ELR (cell line): ENCODE results near the gene SFSWAP.
"Not testable (repeated sequence)": the region's sequence is repeated elsewhere in the genome, so short reads cannot be mapped to it uniquely, and the experiment has no call there.

Experiments used
- DNase-seq: peaks from one replicate; pipeline ENCODE4 v3.0.0-alpha.2; 2015; ENCODE audit warnings: low read depth

The SFSWAP gene

DNA sequence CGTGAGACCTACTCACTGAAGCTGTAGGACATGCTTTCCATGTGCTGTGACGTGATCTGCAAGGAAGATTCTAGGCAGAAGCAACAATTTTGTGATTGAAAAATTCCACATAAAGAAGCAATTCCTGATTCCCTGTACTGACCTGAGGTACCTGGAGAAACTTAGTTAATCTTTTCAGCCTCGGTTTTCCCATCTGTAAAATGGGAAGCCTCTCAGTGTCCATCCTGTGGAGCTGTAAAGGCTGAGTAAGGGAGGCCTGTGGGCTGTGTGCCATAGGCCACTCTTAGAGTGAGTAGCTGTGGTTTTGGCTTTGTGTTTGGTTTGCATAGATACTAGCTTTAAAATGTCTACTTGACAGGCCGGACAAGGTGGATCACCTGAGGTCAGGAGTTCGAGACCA is 50.7 kb downstream of the SFSWAP start:
- DNase-seq, result no peak

DNA sequence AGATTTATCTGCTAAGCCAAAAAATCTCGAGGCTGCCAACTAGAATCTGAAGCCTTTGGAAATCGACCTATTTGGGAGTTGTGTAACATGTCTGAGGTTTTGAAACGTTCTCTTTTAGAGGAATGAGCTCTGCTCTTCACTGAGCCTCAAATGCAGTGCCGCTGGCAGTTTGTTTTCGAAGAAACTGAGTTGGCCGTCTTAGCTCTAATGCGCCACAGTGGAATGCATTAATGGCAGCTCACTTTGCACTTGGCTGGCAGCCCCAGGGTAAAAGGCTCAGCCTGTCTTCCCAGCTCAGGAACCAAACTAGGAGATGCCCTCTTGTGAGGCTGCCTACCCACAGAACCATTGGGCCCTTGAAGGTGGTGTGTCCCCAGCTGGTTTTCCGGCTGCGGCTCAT is 53.8 kb downstream of the SFSWAP start:
- no peak for DNase-seq

DNA sequence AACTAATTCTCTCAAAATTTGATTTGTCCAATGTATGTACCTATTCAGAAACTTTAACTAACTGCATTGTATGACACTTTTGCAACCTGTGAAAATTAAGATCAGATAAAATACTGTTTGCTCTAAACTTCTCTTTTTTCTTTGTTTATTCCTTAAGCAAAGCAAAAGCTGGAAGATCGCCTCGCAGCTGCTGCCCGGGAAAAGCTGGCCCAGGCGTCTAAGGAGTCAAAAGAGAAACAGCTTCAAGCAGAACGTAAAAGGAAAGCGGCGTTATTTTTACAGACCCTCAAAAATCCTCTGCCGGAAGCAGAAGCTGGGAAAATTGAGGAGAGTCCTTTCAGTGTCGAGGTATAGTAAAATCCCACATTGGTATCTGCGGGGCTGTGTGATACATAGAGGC is 55.1 kb downstream of the SFSWAP start:
- no peak for DNase-seq

DNA sequence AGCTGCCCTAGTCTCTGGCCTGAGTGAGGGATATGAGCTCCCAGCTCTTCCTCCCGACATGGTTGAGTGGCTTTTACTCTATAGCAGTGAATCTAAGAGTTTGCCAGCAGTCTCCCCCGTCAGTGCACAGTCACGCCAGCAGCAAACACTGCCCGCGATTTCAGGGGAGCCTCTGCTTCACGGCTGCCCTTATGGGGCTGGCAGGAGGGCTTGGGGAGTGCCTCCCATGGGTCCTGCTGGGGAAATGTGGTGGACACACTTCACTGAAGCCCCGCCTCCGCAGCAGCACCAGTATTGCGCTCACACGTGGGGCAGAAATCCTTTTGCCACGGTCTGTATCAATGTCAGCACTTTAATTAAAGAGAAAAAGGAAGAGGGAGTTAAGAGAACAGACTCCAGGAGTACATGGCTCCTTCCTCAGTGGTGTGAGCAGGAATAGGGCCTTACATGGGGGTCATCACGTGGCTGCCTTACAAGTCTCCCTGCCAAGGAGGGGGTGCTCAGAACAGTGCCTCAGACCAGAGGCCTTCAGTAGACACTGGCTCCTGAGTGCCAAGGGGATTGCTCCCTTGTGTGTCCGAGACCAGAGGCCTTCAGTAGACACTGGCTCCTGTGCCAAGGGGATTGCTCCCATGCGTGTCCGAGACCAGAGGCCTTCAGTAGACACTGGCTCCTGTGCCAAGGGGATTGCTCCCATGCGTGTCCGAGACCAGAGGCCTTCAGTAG is 55.7 kb downstream of the SFSWAP start:
- no peak for DNase-seq

DNA sequence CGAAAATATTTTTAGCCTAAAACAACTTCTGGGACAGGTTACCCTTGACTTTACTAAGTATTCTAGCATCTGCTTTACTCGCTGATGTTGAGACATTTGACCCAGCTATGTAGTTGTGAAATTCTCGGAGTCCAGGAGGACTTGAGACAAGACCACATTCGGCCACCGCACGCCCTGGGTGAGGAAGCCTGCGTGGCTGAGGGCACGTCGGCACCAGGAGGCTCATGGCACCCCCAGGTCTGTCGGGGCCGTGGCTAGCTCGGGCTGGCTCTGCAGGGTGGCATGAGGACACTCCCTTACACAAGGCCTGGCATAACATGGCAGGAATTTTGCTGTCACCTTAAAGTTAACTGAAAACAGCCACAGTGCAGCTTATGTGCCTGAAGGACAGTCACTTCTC is 59.2 kb downstream of the SFSWAP start:
- DNase-seq, result no peak

DNA sequence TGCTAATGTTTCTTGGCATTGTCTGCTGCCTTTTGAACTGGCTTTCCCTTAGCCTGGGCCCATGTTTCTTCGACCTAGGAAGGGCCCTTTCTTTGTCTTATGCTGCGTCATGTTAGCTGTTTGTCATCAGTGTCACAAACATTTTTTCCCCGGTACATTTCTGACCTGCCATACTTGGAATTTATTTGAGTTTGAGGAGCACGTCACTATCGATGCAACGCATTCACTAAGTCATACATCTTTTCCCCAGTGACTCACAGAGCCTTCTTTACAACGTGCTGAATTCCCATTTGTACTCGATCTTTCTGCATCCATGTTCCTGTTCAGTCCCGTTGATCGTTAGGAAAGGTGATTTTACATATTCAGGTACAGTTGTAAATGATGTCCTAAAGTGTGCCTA is 61.1 kb downstream of the SFSWAP start:
- no peak for DNase-seq

DNA sequence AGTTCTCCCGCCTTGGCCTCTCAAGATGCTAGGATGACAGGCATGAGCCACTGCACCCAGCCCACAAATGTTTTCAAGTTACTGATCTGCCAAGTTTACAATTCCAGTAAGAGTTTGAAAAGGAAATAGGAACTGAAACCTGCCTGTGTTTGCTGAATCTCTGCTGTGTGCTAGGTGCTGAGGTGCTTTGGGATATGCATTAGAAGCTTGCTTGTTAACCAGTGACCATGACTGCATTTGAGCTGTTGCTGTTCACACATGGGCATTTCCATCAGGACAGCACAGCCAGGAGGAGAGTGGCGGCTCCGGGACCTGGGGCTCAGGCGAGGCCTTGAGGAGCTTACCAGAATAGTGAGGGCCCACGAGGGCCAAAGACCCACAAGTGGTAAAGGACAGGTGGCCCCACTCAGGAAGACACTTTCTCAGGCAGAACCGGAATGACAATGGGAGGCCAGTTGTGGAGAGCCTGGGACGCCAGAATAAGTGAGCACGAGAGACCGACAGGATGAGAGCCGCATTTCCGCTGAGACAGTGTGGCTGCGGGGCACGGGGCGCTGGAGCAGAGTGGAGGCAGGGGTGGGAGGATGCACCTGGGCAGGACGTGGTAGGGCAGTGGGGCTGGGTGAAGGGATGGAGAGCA is 62.8 kb downstream of the SFSWAP start:
- no peak for DNase-seq

DNA sequence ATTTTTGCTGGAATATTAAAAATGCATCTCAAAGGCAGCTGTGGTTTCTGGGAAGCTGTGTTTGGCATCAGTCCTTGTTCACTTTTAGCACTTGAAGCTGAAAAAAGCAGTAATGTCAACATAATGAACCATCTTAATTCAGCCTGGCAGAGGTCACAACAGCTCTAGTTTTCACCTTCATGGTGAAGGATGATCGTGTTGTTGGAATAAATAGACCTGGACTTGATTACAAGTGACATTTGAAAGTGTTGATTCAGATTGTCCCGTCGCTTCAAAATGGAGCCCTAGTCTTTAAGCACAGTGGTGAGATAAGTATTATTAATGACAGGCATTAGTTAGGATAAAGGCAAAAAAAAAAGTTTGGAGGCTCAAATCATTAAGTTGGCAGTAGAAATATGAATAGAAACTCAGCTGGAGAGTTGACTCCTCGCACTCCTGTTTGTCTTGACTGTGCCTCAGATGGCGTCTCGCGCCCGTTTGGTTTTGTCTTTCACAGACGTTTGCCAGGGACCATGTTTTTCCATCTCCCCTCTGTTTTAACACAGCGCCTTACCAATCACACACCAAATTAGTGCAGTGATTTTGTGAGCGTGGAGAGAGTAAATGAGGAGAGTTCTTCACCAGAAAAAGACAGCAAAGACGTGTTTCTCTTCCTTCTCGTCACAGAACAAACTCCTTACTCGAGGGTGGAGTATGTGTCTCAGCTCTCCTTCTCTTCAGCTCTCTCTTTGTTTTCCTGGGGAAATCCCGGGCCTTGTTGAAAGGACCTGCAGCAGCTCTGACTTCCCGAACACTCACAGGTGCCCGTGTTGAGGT is 63.9 kb downstream of the SFSWAP start:
- no peak for DNase-seq

DNA sequence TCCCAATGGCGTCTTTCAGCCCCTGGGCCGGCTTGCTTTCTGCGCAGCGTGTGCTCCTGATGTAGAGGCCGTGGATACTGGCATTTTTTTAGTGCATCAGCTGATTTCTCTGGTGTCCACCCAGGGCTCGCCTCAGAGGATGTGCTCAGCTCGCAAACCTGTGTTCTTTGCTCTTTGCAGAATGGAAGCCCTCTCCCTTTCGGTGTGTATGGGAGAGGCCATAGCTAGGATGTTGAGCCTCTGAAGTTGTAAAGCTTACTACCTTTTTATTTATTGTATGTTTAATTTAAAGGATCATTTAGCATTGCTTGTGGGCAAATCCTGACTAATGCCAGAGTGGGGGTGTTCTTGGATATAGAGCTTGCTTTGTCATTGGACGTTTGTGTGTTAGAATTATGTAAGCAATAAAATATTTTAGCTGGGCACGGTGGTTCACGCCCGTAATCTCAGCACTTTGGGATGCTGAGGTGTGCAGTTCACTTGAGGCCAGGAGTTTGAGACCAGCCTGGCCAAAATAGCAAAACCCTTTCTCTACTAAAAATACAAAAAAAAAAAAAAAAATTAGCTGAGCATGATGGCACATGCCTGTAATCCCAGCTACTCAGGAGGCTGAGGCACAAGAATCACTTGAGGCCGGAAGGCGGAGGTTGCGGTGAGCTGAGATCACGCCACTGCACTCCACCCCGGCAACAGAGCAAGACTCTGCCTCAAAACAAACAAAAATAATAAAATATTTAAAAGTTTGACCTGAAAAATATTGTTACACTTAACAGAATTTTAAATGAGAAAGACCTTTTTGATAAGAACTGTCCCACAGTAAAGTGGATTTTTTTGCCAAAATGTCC is 64.7 kb downstream of the SFSWAP start:
- no peak for DNase-seq

DNA sequence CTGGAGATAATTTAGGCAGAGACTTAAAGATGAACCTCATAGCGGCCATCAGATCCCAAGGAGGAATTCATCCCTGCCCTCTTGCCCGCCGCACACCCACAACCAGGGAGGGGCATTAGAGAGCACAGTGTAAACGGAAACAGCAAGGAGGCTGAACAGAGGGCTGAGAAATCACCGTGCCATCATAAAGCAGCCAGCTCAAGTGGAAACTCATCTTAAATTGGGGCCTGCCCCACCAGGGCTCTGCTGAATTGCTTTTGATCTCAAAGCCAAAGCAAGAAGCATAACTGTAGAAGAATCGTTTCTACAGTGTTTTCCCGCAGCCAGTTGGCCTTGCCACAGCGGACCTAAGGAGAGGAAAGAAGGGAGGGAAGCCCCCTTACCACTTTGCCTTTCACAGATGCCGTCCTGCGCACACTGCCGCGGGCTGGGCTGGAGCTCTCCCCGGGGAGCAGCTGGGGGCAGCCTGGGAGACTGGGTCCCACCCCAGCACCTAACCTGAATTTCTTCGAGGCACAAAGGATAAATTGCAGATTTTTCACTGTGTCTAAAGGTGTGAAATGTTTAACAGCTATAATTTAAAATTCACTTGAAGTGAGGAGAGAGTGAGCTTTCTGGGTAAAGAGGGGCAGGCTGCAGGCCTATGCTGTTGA is 65.5 kb downstream of the SFSWAP start:
- DNase-seq, result no peak

DNA sequence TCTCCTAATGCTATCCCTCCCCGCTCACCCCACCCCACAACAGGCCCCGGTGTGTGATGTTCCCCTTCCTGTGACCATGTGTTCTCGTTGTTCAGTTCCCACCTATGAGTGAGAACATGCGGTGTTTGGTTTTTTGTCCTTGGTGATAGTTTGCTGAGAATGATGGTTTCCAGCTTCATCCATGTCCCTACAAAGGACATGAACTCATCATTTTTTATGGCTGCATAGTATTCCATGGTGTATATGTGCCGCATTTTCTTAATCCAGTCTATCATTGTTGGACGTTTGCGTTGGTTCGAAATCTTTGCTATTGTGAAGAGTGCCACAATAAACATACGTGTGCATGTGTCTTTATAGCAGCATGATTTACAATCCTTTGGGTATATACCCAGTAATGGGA is 66.4 kb downstream of the SFSWAP start:
- not testable (repeated sequence) for DNase-seq

DNA sequence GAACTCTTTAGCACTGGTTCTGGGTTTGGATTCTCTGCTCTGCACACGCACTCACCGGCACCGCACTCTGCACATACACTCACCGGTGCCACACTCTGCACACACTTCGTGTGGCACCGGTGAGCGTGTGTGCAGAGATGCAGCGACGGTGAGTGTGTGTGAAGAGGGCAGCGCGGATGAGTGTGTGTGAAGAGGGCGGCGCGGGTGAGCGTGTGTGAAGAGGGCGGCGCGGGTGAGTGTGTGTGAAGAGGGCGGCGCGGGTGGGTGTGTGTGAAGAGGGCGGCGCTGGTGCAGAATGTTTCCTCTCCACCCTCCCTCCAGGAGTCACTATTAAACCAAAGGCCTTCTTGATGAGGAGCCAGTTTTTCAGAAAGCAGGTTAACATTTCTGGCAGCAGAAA is 68.1 kb downstream of the SFSWAP start:
- DNase-seq, result no peak

DNA sequence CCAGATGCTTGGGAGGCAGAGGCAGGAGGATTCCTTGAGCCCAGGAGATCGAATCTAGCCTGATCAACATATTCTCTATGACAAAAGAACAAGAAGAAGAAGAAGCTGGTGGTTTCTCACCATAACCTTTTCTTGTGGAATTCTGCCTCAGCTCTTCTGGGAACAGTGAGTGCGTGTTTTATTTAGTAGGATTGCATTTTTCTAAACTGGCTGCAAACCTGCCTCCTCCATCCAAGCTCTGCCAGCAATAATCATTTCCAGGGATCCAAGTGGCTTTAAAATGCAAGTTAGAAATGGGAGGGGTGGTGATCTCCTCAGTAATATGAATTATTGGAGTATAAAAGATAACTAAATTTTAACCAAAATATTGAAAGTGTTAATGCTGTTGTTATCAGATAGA is 71.2 kb downstream of the SFSWAP start:
- DNase-seq, result no peak

DNA sequence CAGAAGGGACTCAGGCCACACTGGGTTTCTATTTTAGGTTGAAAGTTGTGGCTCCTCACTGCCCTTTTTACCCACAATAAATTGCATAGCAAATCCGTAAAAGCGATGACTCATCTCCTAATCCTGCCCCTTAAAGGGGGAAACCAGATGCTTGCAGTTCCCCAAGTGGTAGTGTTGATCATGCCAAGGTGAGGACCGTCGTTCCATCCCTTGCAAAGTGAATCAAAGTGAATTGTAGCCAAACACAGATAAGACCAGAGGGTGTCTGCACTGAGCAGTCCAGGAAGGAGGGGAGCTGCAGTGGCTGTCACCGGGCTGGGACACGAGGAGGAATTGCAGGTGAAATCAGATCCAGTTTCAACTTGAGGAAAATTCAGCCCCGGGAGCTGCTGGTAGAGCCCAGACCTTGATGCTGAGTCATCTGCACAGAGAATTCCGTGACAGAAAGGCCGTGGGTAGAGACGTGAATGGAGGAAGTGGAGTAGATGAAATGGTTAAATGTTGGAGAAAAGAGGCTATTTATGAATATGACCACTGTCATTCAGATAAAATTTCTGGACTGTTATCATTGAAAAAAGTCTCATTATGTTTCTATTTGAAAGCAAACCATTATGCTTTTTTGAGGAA is 73.1 kb downstream of the SFSWAP start:
- DNase-seq, result peak; percentile 90

DNA sequence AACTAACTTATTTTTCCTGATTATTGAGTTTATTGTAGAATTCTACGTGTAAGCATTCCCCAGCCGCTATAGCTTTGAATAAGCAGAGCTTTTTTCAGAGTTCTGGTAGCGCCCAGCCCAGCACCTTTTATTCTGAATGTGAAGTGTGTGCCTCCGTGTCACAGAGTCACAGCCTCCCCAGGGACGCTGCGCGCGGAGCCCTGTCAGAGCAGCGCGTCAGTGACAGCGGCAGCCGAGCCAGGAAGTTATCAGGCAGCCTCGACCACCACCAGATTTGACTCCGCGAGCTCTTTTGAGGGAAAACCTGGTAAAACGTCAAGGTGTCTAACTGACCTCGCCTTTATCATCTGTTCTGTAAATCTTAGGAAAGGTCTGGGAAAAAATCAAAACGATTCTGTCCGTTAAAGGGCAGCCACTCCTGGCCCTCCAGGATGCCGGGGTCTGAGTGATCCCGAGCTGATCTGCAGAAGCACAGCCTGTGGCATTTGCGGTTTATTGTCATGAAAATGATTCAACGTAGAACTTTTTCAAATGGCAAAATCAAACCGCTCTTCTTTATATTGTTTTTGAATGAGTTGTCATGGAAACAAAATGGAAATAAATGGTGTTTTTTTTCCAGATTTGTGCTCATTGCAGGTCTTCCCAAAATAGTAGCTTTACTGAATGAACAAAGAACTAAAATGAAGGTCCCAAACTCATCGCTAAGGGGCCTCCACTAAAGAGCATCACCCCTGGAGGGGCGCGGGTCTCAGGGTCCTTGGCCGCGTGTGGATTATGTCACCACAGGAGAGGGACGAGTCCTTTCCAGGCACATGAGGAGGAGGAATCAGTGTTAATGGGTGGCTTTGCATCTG is 74.2 kb downstream of the SFSWAP start:
- DNase-seq, result no peak

DNA sequence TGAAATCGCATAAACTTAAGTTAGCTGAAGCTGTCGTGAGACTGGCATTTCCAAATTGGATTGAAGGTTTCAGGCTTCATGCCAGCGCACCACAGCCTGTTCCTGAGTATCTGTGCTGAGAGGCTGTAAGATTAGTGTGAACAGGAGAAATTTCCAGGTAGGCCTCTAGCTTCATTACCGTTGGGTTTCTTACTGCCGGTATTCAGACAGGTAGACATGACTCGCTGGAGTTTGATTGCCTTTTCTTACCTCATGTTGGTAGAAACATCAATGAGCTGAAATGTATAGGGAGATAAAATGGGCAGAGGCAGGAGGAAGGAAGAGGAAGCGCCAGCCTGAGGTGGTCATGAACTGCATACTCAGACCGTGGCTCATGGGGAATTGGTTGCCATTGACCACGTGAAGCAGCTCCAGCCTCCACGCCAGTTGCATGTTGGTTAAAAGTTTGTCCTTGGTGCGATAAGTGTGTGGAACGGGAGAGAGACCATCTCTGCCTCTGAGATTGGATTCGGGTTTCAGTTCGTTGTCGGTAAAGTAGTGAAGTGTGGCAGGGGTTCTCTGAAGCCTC is 75.0 kb downstream of the SFSWAP start:
- no peak for DNase-seq

DNA sequence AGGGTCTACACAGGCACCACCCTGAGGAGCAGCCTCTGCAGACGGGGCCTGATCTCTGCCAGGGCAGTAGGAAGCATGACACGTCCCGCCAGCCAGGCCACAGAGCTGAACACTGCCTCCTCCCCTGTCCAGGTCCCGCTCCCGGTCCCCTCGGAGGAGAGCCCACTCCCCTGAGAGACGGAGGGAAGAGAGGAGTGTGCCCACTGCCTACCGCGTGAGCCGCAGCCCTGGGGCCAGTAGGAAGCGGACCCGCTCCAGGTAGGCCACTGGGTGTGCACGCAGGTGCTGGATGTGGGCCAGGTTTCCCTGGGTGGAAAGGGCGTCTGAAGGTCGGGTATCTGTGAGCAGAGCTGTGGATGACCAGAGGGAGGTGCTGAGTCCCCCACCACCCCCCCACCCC is 75.4 kb downstream of the SFSWAP start:
- no peak for DNase-seq

DNA sequence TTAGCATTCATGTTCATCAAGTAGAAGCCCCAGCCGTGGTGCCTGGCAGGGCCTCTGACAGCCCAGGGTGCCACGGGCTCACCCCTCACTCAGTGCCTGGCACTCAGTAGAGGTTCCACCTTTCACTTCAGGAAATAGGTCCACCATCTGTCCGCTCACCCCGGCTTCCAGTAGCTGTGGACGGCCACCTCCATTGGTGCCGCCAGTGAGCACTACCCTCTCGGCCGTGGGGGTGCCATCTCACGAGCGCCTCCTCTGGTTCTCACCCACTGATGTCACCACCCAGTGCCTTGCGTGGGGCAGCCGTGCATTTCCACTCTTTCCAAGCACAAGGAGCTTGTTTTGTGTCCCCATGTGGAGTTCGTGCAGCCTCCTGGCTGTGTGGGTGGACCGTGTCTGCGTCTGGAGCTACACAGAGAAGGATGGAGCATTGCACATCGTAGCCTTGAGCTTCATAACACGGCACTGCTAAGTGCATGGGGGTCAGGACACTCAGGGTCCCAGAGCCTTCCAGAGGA is 76.3 kb downstream of the SFSWAP start:
- DNase-seq, result no peak

DNA sequence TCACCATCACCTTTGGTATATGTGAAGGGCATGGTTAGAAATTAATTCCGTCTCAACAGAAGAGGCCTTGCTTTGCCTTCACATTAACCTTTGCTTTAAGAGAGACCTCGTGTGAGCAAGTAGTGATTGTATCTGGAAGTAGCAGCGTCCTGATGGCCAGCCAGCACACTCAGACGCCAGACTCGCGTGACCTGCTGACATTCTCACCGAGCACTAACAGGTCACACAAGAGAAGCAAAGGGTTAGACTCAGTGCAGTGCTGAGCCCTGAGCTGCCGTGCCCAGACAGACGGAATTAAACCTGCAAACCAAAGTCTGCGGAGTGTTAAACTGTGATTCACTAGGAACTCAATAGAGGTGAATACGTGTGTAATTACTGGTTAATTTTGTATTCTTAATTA is 77.2 kb downstream of the SFSWAP start:
- DNase-seq, result no peak

DNA sequence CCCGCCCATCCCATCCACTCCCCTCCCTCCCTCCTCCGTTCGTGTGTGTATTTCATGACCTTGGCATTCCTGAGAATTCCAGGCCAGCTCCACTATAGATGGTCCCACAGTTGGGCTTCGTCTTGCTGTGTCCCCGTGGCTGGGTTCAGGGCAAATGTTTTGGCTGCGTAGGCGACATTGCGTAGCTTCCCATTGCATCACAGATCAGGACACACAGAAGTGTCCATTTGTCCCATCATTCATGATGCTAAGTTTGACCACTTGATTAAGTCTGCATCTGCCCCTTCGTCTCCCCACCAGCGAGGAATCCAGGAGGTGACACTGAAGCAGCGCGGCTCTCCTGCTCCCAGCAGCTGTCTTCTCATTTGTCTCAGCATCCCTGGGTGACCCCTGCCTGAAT is 78.7 kb downstream of the SFSWAP start:
- no peak for DNase-seq
